Activated CD8-positive, alpha-beta T cell treated with anti-CD3 and anti-CD28 coated beads for 36 hours (primary cell): ENCODE results near the gene SMG1. TPM values are rescaled to one million over a fixed set of nuclear protein-coding genes. Genes with fewer than 3 reads are reported as not detected.
A peak's percentile ranks its signal among the peaks of the same experiment; 100 is the strongest.
"Not testable (repeated sequence)": the region's sequence is repeated elsewhere in the genome, so short reads cannot be mapped to it uniquely, and the experiment has no call there.

Experiments used
- ATAC-seq: fragments of 200-7000 bp; cut with Tn5 transposase; one replicate; pipeline ENCODE4 v1.10.0; 2021; ENCODE audit warnings: mild to moderate bottlenecking, moderate library complexity
- CTCF ChIA-PET: fragments of 350-600 bp; sonication (Branson Sonifier 250); formaldehyde crosslinking; loops from one replicate; lab custom pipeline; 2021; ENCODE audit warnings: antibody characterized with exemption; lab: Charles Lee
- POLR2A ChIA-PET: fragments of 350-600 bp; sonication (Branson Sonifier 250); formaldehyde crosslinking; loops from one replicate; lab custom pipeline; 2021; ENCODE audit warnings: antibody characterized with exemption; lab: Charles Lee
- DNase-seq: peaks from one replicate; pipeline ENCODE4 v3.0.0-alpha.2; 2020
- H3K27ac Mint-ChIP-seq: one replicate; pipeline ENCODE4 v1.8.0; 2021; ENCODE audit warnings: mild to moderate bottlenecking, mixed read lengths
- H3K27me3 Mint-ChIP-seq: one replicate; pipeline ENCODE4 v1.8.0; 2021; ENCODE audit warnings: mixed read lengths
- H3K36me3 Mint-ChIP-seq: one replicate; pipeline ENCODE4 v1.8.0; 2021; ENCODE audit warnings: low read depth, mixed read lengths
- H3K4me1 Mint-ChIP-seq: one replicate; pipeline ENCODE4 v1.8.0; 2021; ENCODE audit warnings: low read depth, mixed read lengths
- H3K4me3 Mint-ChIP-seq: one replicate; pipeline ENCODE4 v1.8.0; 2021; ENCODE audit warnings: mild to moderate bottlenecking, moderate library complexity, mixed read lengths
- H3K9me3 Mint-ChIP-seq: one replicate; pipeline ENCODE4 v1.8.0; 2021; ENCODE audit warnings: mixed read lengths
- CTCF ChIP-seq: fragments of 200-600 bp; IDR thresholded peaks from one replicate; pipeline ENCODE4 v1.8.0; 2022; ENCODE audit warnings: antibody characterized with exemption, mild to moderate bottlenecking
- intact Hi-C: fragments of 100-400 bp; cut with micrococcal nuclease; formaldehyde crosslinking; loops from one replicate; pipeline ENCODE4 v1.10.0; 2022
- total RNA-seq, 2 experiments: library from RNA; stranded (reverse); gene quantifications; one replicate each; pipeline ENCODE4 v1.2.3, GENCODE V29; 2021

The SMG1 gene
- total RNA-seq, 2 experiments from 2014 or later: 103 to 108 TPM

- CTCF ChIA-PET: interaction anchor here (2.3 kb wide), 1 partner anchor 132 kb away, joined by 10 read pairs; the partner anchor contains the start of gene ARL6IP1
- ATAC-seq: no peak
- intact Hi-C loops: no loop called here
- H3K9me3 Mint-ChIP-seq: no peaks in the 10 kb centered on the region
- POLR2A ChIA-PET: no interaction called here
- no peak for DNase-seq
- no peak overlapping the region for H3K4me3 Mint-ChIP-seq
- peaks cover 2% of the 10 kb centered on the region for H3K4me1 Mint-ChIP-seq
- no peak overlapping the region for H3K27ac Mint-ChIP-seq
- TF ChIP-seq CTCF: no peak
- no peaks in the 10 kb centered on the region for H3K27me3 Mint-ChIP-seq
- H3K36me3 Mint-ChIP-seq: no peaks in the 10 kb centered on the region
These were observed 7.3 kb upstream of the SMG1 start for GRCh38 chr16:18933501-18933900.

GRCh38 chr16:18932243-18932987 lies 6.2 kb upstream of the SMG1 start:
- no peak for TF ChIP-seq CTCF
- POLR2A ChIA-PET: interaction anchor here (0.7 to 1.1 kb wide), 2 partner anchors 11 to 41 kb away, joined by 3 read pairs; no protein-coding TSS in a partner anchor

GRCh38 chr16:18931756-18932155 lies 5.5 kb upstream of the SMG1 start:
- no peaks in the 10 kb centered on the region for H3K27me3 Mint-ChIP-seq
- CTCF ChIA-PET: interaction anchor here (1.1 to 2.3 kb wide), 4 partner anchors 21 to 130 kb away, joined by 3 to 10 read pairs (median 3); partner anchors contain the start of gene ARL6IP1

More at GRCh38 chr16:18932243-18932987, 6.2 kb upstream of the SMG1 start:
- no peaks in the 10 kb centered on the region for H3K27me3 Mint-ChIP-seq
- no peak overlapping the region for H3K4me3 Mint-ChIP-seq
- no peak for DNase-seq
- intact Hi-C loops: no loop called here
- no peak for ATAC-seq
- no peaks in the 10 kb centered on the region for H3K9me3 Mint-ChIP-seq
- H3K27ac Mint-ChIP-seq: no peak overlapping the region
- H3K4me1 Mint-ChIP-seq: peaks cover 2% of the 10 kb centered on the region
- CTCF ChIA-PET: interaction anchor here (0.9 to 2.3 kb wide), 4 partner anchors 14 to 131 kb away, joined by 3 to 10 read pairs (median 4); partner anchors contain the start of gene ARL6IP1
- no peaks in the 10 kb centered on the region for H3K36me3 Mint-ChIP-seq

GRCh38 chr16:18930095-18930494 lies 3.9 kb upstream of the SMG1 start:
- H3K9me3 Mint-ChIP-seq, DNase-seq, H3K4me1 Mint-ChIP-seq, CTCF ChIA-PET, H3K27ac Mint-ChIP-seq, intact Hi-C loops, ATAC-seq, H3K27me3 Mint-ChIP-seq, H3K4me3 Mint-ChIP-seq, H3K36me3 Mint-ChIP-seq: not testable (repeated sequence)
- POLR2A ChIA-PET: interaction anchor here (1.4 kb wide), 1 partner anchor 15 kb away, joined by 3 read pairs; no protein-coding TSS in a partner anchor

More at GRCh38 chr16:18931756-18932155, 5.5 kb upstream of the SMG1 start:
- Mint-ChIP-seq H3K27ac (no peak overlapping the region), H3K4me3 (no peak overlapping the region), H3K36me3 (no peaks in the 10 kb centered on the region), H3K4me1 (peaks cover 7% of the 10 kb centered on the region), H3K9me3 (no peaks in the 10 kb centered on the region)
- ATAC-seq (no peak), DNase-seq (no peak)
- intact Hi-C loops: no loop called here
- POLR2A ChIA-PET: interaction anchor here (1.1 to 1.4 kb wide), 2 partner anchors 12 to 13 kb away, joined by 3 read pairs; no protein-coding TSS in a partner anchor
- TF ChIP-seq CTCF: no peak

DNA sequence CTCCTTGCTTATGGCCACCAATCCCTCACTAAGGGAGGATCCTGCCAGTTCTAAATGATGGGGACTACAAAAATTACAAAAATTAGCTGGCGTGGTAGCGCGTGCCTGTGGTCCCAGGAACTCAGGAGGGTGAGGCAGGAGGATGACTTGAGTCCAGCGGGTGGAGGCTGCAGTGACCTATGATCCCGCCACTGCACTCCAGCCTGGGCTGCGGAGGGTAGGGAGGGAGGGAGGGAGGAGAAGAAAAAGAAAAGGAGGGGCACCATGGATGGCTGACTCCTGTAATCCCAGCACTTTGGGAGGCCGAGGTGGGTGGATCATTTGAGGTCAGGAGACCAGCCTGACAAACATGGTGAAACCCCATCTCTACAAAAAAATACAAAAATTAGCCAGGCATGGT lies 1.9 kb upstream of the SMG1 start:
- peak overlapping the region; percentile 12 for H3K4me3 Mint-ChIP-seq
- H3K27ac Mint-ChIP-seq, POLR2A ChIA-PET, ATAC-seq, H3K27me3 Mint-ChIP-seq, intact Hi-C loops, DNase-seq, CTCF ChIA-PET, H3K9me3 Mint-ChIP-seq: not testable (repeated sequence)
- peaks cover 12% of the 10 kb centered on the region for H3K36me3 Mint-ChIP-seq
- H3K4me1 Mint-ChIP-seq: peaks cover 16% of the 10 kb centered on the region

DNA sequence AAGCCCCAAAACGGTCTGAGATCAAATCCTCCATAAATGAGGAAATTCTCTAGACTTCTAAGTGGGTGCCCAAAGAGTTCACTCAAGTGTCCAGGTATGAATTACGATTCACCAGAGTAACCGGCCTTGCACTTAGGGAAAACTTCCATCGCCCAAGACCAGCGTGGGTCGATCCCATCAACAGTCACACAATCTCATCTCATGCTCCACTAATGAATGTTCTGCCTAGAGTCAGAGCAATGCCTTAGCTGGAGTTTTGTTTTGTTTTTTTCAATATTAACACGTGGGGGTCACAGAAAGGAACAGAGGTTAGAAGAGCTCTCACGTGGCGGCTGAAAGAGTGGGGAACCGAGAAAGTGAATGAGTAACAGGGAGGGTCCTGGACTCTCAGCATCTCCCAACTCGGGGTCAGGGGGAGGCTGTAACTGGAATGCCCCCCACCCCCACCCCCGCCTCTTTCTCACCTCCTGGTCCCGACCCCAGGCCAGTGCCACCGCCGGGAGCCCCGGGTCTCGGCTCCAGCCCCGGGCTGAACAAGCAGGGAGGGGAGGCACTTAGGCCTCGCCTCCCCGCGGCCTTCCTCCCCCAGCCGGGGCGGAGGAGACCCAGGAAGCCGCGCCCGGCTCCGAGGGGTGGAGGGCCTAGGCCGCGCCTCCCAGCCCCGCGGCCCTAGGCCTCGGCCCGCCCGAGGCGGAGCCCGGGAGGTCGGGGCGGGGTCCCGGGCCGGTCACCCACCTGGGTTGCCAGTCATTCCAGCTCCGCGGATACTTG lies 808 bp downstream of the SMG1 start:
- intact Hi-C loops, H3K9me3 Mint-ChIP-seq, CTCF ChIA-PET, H3K27me3 Mint-ChIP-seq: not testable (repeated sequence)
- POLR2A ChIA-PET: interaction anchor here (0.6 to 1.6 kb wide), 3 partner anchors 12 to 136 kb away, joined by 3 to 7 read pairs (median 4); partner anchors contain the start of gene RPS15A
- peaks cover 15% of the 10 kb centered on the region for H3K36me3 Mint-ChIP-seq
- H3K27ac Mint-ChIP-seq: peak overlapping the region; percentile 95
- H3K4me1 Mint-ChIP-seq: peaks cover 28% of the 10 kb centered on the region
- ATAC-seq (peak; percentile 62), DNase-seq (peak; percentile 66)
- peak overlapping the region; percentile 93 for H3K4me3 Mint-ChIP-seq

DNA sequence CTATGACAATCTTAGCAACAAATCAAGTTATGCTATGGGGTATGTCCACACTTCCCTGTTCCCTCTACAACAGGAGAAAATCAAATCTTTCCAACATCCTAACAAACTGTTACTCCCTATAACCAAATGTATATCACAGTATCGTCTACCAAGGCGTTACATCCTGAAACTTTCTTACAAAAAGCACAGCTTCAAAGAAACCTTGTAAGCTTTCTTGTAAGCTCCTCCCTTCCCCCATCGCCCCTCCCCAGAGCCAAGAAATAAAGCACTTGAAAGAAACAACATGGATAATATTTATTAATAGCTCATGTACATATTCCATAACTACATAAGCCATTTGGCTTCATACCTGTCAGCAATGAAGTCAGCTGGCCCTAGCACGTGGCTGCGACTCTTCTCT lies 2.3 kb downstream of the SMG1 start:
- DNase-seq: peak; percentile 35
- intact Hi-C loops, H3K9me3 Mint-ChIP-seq, CTCF ChIA-PET, ATAC-seq, POLR2A ChIA-PET, H3K27me3 Mint-ChIP-seq: not testable (repeated sequence)
- H3K4me3 Mint-ChIP-seq: peak overlapping the region; percentile 93
- H3K36me3 Mint-ChIP-seq: peaks cover 18% of the 10 kb centered on the region
- H3K4me1 Mint-ChIP-seq: peaks cover 31% of the 10 kb centered on the region
- H3K27ac Mint-ChIP-seq: peak overlapping the region; percentile 92

GRCh38 chr16:18923124-18923523 lies 3.1 kb downstream of the SMG1 start:
- H3K36me3 Mint-ChIP-seq: peaks cover 23% of the 10 kb centered on the region
- H3K4me1 Mint-ChIP-seq: peaks cover 34% of the 10 kb centered on the region
- H3K9me3 Mint-ChIP-seq, CTCF ChIA-PET, ATAC-seq, POLR2A ChIA-PET, intact Hi-C loops, H3K27me3 Mint-ChIP-seq: not testable (repeated sequence)
- peak; percentile 28 for DNase-seq
- H3K27ac Mint-ChIP-seq: peak overlapping the region; percentile 92
- peak overlapping the region; percentile 93 for H3K4me3 Mint-ChIP-seq
